ENCODE measurements around the gene APC. TPM values are rescaled to one million over a fixed set of nuclear protein-coding genes. Genes with fewer than 3 reads are reported as not detected.
"Not testable (repeated sequence)": the region's sequence is repeated elsewhere in the genome, so short reads cannot be mapped to it uniquely, and the experiment has no call there.

The APC gene
- total and polyA plus RNA-seq, 2 donors (not counting 3 experiments of a cell fraction or from before 2014, with no cell fraction given), result 11.2 to 39.6 TPM

GRCh38 chr5:112857866-112858265, 120.2 kb downstream of the APC start:
- DNase-seq (ENCODE audit: low read depth, low spot score), result no peak
- dilution Hi-C loops (cut with MboI; ENCODE audit: extremely low pct_ligation_motif_present, low sequenced_read_pairs), result no loop called here
- POLR2A ChIA-PET, result no interaction called here

GRCh38 chr5:112860571-112860928, 122.9 kb downstream of the APC start:
- H3K9me1 ChIP-seq (replicated peaks; ENCODE audit: control insufficient read depth, extremely low read depth, insufficient read depth, low read length); H3K27me3 ChIP-seq (ENCODE audit: control insufficient read depth in 2 of 2, insufficient read depth in 2 of 2, low read length in 2 of 2); DNase-seq (ENCODE audit: low read depth, low spot score); H4K20me1 ChIP-seq (replicated peaks; ENCODE audit: control insufficient read depth, extremely low read depth, insufficient read depth, low read length); FAIRE-seq; dilution Hi-C loops (cut with MboI; ENCODE audit: extremely low pct_ligation_motif_present, low sequenced_read_pairs); H3K9me3 ChIP-seq (replicated peaks; ENCODE audit: control insufficient read depth, insufficient read depth, low read length): not testable (repeated sequence)
- Histone ChIP-seq H3K27ac (ENCODE audit: insufficient read depth, low read depth, low read length) (peak overlapping the region; percentile 81), H3K4me1 (ENCODE audit: control insufficient read depth, extremely low read depth, insufficient read depth, low read length) (peaks cover 18% of the 10 kb centered on the region), H3K4me3 (replicated peaks in 1 of 3; ENCODE audit: insufficient read depth in 1 of 3, low read depth in 1 of 3, low read length in 3 of 3) (peak overlapping the region in 2 of 3 experiments; percentile 63 to 98), H2AFZ (ENCODE audit: low read depth, low read length) (peak overlapping the region; percentile 91), H3K9ac (replicated peaks; ENCODE audit: extremely low read depth, insufficient read depth, low read length) (peak overlapping the region; percentile 99), H3K36me3 (ENCODE audit: control insufficient read depth in 2 of 2, extremely low read depth in 1 of 2, insufficient read depth in 2 of 2, low read length in 2 of 2) (peaks cover 6 to 14% of the 10 kb centered on the region in 2 experiments), H3K4me2 (ENCODE audit: insufficient read depth, low read length) (peak overlapping the region; percentile 84), H3K79me2 (ENCODE audit: control insufficient read depth, insufficient read depth, low read length) (peaks cover 36% of the 10 kb centered on the region)
- POLR2A ChIA-PET, result interaction anchor here (1.1 kb wide), 1 partner anchor 12 kb away, joined by 3 read pairs; no protein-coding TSS in a partner anchor
- CTCF ChIA-PET, result interaction anchor here (0.9 to 4.1 kb wide), 3 partner anchors 8 to 116 kb away, joined by 3 to 50 read pairs (median 5); partner anchors contain the start of gene DCP2
- intact Hi-C loops (cut with micrococcal nuclease), result loop anchor here (2.0 to 5.0 kb wide), 2 partner anchors 104 to 168 kb away; no protein-coding TSS in a partner anchor
- TSS peak; percentile 93 for BruUV-seq (replicated peaks)

More at GRCh38 chr5:112857866-112858265, 120.2 kb downstream of the APC start:
- H3K4me1 ChIP-seq (ENCODE audit: control insufficient read depth, extremely low read depth, insufficient read depth, low read length), result peaks cover 13% of the 10 kb centered on the region
- no peak overlapping the region for H3K9ac ChIP-seq (replicated peaks; ENCODE audit: extremely low read depth, insufficient read depth, low read length)
- no peak overlapping the region for H2AFZ ChIP-seq (ENCODE audit: low read depth, low read length)
- intact Hi-C loops (cut with micrococcal nuclease), result no loop called here
- no peaks in the 10 kb centered on the region for H4K20me1 ChIP-seq (replicated peaks; ENCODE audit: control insufficient read depth, extremely low read depth, insufficient read depth, low read length)
- H3K27me3 ChIP-seq (ENCODE audit: control insufficient read depth in 2 of 2, insufficient read depth in 2 of 2, low read length in 2 of 2), result peaks cover 6 to 17% of the 10 kb centered on the region in 2 experiments
- H3K4me2 ChIP-seq (ENCODE audit: insufficient read depth, low read length), result no peak overlapping the region
- no peak for FAIRE-seq
- peaks cover 18% of the 10 kb centered on the region for H3K79me2 ChIP-seq (ENCODE audit: control insufficient read depth, insufficient read depth, low read length)
- CTCF ChIA-PET, result interaction anchor here (4.1 kb wide), 1 partner anchor 9 kb away, joined by 50 read pairs; no protein-coding TSS in a partner anchor
- H3K36me3 ChIP-seq (ENCODE audit: control insufficient read depth in 2 of 2, extremely low read depth in 1 of 2, insufficient read depth in 2 of 2, low read length in 2 of 2), result peaks cover 0 to 4% of the 10 kb centered on the region in 2 experiments
- no peaks in the 10 kb centered on the region for H3K9me3 ChIP-seq (replicated peaks; ENCODE audit: control insufficient read depth, insufficient read depth, low read length)
- no peak overlapping the region for H3K27ac ChIP-seq (ENCODE audit: insufficient read depth, low read depth, low read length)
- no peak for TF ChIP-seq CTCF (IDR thresholded peaks at IDR 0.05; ENCODE audit: extremely low read depth in 1 of 2, insufficient read depth in 1 of 2, low read depth in 1 of 2, low read length in 2 of 2)
- no peak for TF ChIP-seq EZH2 (IDR thresholded peaks at IDR 0.05; ENCODE audit: borderline replicate concordance, low read depth, low read length, severe bottlenecking)
- TF ChIP-seq FOS (IDR thresholded peaks at IDR 0.05; ENCODE audit: borderline replicate concordance, insufficient read depth, low read length), result no peak
- TF ChIP-seq MYC (IDR thresholded peaks at IDR 0.05; ENCODE audit: low read depth, low read length), result no peak
- TF ChIP-seq POLR2AphosphoS5 (IDR thresholded peaks at IDR 0.05; ENCODE audit: insufficient read depth, low read depth, low read length), result no peak
- TF ChIP-seq JUN (IDR thresholded peaks at IDR 0.05; ENCODE audit: borderline replicate concordance, insufficient read depth, insufficient read length, low read depth), result no peak
- TF ChIP-seq GATA2 (IDR thresholded peaks at IDR 0.05; ENCODE audit: insufficient read depth, insufficient read length, low read depth, low read length), result no peak
- TF ChIP-seq POLR2A (IDR thresholded peaks at IDR 0.05; ENCODE audit: low read depth, low read length), result no peak
- no peak for TF ChIP-seq MAX (IDR thresholded peaks at IDR 0.05; ENCODE audit: insufficient read depth, insufficient read length)
- H3K9me1 ChIP-seq (replicated peaks; ENCODE audit: control insufficient read depth, extremely low read depth, insufficient read depth, low read length), result no peaks in the 10 kb centered on the region
- BruUV-seq (replicated peaks), result no TSS peak
- no peak overlapping the region for H3K4me3 ChIP-seq (replicated peaks in 1 of 3; ENCODE audit: insufficient read depth in 1 of 3, low read depth in 1 of 3, low read length in 3 of 3)

Measured in endothelial cell of umbilical vein (primary cell).